ENCODE data around the gene ZBTB17. TPM values are rescaled to one million over a fixed set of nuclear protein-coding genes. Genes with fewer than 3 reads are reported as not detected.
"Not testable (repeated sequence)": the region's sequence is repeated elsewhere in the genome, so short reads cannot be mapped to it uniquely, and the experiment has no call there.

Gene ZBTB17
- total RNA-seq, 1 experiment from 2014 or later, result 17.4 TPM

- no peaks in the 10 kb centered on the region for H3K9me3 ChIP-seq (ENCODE audit: insufficient read depth, low read depth)
- peak; percentile 40 to 52 for DNase-seq
- BruUV-seq (replicated peaks), result no TSS peak
- H3K27ac ChIP-seq, result no peak overlapping the region
- TF ChIP-seq CTCF (conservative IDR thresholded peaks at IDR 0.05) (no peak; the same call in 1 of the 2 replicates), EZH2 (IDR thresholded peaks at IDR 0.05; ENCODE audit: low read depth) (no peak)
- no peaks in the 10 kb centered on the region for H3K9me2 ChIP-seq (ENCODE audit: insufficient read depth)
- no peak overlapping the region for H3K4me2 ChIP-seq
- no peaks in the 10 kb centered on the region for H3K79me2 ChIP-seq (ENCODE audit: low read depth)
- H3K4me3 ChIP-seq, result no peak overlapping the region
- H2AFZ ChIP-seq, result no peak overlapping the region
- H3K27me3 ChIP-seq (ENCODE audit: insufficient read depth, low read depth), result no peaks in the 10 kb centered on the region
- no peaks in the 10 kb centered on the region for H4K20me1 ChIP-seq (ENCODE audit: insufficient read depth)
- CTCF ChIA-PET, result interaction anchor here (0.6 to 0.7 kb wide), 2 partner anchors 206 to 244 kb away, joined by 3 to 17 read pairs; no protein-coding TSS in a partner anchor
- H3K36me3 ChIP-seq (ENCODE audit: low read depth), result no peaks in the 10 kb centered on the region
- intact Hi-C loops (cut with micrococcal nuclease; ENCODE audit: unreplicated experiment), result loop anchor here (2.0 to 5.0 kb wide), 2 partner anchors 214 to 235 kb away; no protein-coding TSS in a partner anchor
- H3F3A ChIP-seq (ENCODE audit: insufficient read depth, low read depth), result no peaks in the 10 kb centered on the region; the same call in 1 of the 2 replicates
- no peaks in the 10 kb centered on the region; the same call in 1 of the 2 replicates for H3K4me1 ChIP-seq (replicated peaks; ENCODE audit: insufficient read depth)
- POLR2A ChIA-PET (ENCODE audit: unreplicated experiment), result interaction anchor here (0.6 to 0.7 kb wide), 2 partner anchors 68 to 614 kb away, joined by 3 read pairs; no protein-coding TSS in a partner anchor
Measured at GRCh38 chr1:16006552-16007485, 30.9 kb upstream of the ZBTB17 start.

- Histone ChIP-seq H3K4me3 (no peak overlapping the region), H3K79me2 (ENCODE audit: low read depth) (no peaks in the 10 kb centered on the region), H3K27me3 (ENCODE audit: insufficient read depth, low read depth) (no peaks in the 10 kb centered on the region), H3K27ac (no peak overlapping the region), H3K9me2 (ENCODE audit: insufficient read depth) (no peaks in the 10 kb centered on the region), H3K9me3 (ENCODE audit: insufficient read depth, low read depth) (no peaks in the 10 kb centered on the region), H4K20me1 (ENCODE audit: insufficient read depth) (no peaks in the 10 kb centered on the region), H3K4me1 (replicated peaks; ENCODE audit: insufficient read depth) (no peaks in the 10 kb centered on the region; the same call in 1 of the 2 replicates), H3F3A (ENCODE audit: insufficient read depth, low read depth) (no peaks in the 10 kb centered on the region; the same call in 1 of the 2 replicates), H2AFZ (no peak overlapping the region), H3K4me2 (no peak overlapping the region), H3K36me3 (ENCODE audit: low read depth) (no peaks in the 10 kb centered on the region)
- POLR2A ChIA-PET (ENCODE audit: unreplicated experiment), result no interaction called here
- intact Hi-C loops (cut with micrococcal nuclease; ENCODE audit: unreplicated experiment), result loop anchor here (2.0 to 5.0 kb wide), 2 partner anchors 213 to 236 kb away; no protein-coding TSS in a partner anchor
- TF ChIP-seq CTCF (conservative IDR thresholded peaks at IDR 0.05) (no peak), EZH2 (IDR thresholded peaks at IDR 0.05; ENCODE audit: low read depth) (no peak)
- no peak for DNase-seq
- no TSS peak for BruUV-seq (replicated peaks)
- CTCF ChIA-PET, result no interaction called here
Measured at GRCh38 chr1:16006010-16006409, 30.1 kb upstream of the ZBTB17 start.

GRCh38 chr1:16005597-16005996 lies 29.7 kb upstream of the ZBTB17 start:
- Histone ChIP-seq H4K20me1 (ENCODE audit: insufficient read depth) (no peaks in the 10 kb centered on the region), H3K36me3 (ENCODE audit: low read depth) (no peaks in the 10 kb centered on the region), H3K4me3 (no peak overlapping the region), H2AFZ (no peak overlapping the region), H3K9me3 (ENCODE audit: insufficient read depth, low read depth) (no peaks in the 10 kb centered on the region), H3F3A (ENCODE audit: insufficient read depth, low read depth) (no peaks in the 10 kb centered on the region; the same call in 1 of the 2 replicates), H3K4me2 (no peak overlapping the region), H3K27ac (no peak overlapping the region), H3K4me1 (replicated peaks; ENCODE audit: insufficient read depth) (no peaks in the 10 kb centered on the region; the same call in 1 of the 2 replicates), H3K79me2 (ENCODE audit: low read depth) (no peaks in the 10 kb centered on the region), H3K27me3 (ENCODE audit: insufficient read depth, low read depth) (no peaks in the 10 kb centered on the region), H3K9me2 (ENCODE audit: insufficient read depth) (no peaks in the 10 kb centered on the region)
- no peak for DNase-seq
- no peak for TF ChIP-seq CTCF (conservative IDR thresholded peaks at IDR 0.05)
- no peak for TF ChIP-seq EZH2 (IDR thresholded peaks at IDR 0.05; ENCODE audit: low read depth)
- ChIA-PET POLR2A (ENCODE audit: unreplicated experiment) (no interaction called here), CTCF (no interaction called here)
- intact Hi-C loops (cut with micrococcal nuclease; ENCODE audit: unreplicated experiment), result loop anchor here (5.0 kb wide), 1 partner anchor 237 kb away; no protein-coding TSS in a partner anchor
- BruUV-seq (replicated peaks), result no TSS peak

GRCh38 chr1:16001274-16001673 lies 25.4 kb upstream of the ZBTB17 start:
- BruUV-seq (replicated peaks); DNase-seq; H3K4me2 ChIP-seq; H4K20me1 ChIP-seq (ENCODE audit: insufficient read depth); POLR2A ChIA-PET (ENCODE audit: unreplicated experiment); H3K27me3 ChIP-seq (ENCODE audit: insufficient read depth, low read depth); H3F3A ChIP-seq (ENCODE audit: insufficient read depth, low read depth); H3K79me2 ChIP-seq (ENCODE audit: low read depth); H2AFZ ChIP-seq; H3K4me3 ChIP-seq; H3K9me3 ChIP-seq (ENCODE audit: insufficient read depth, low read depth); intact Hi-C loops (cut with micrococcal nuclease; ENCODE audit: unreplicated experiment); H3K27ac ChIP-seq; H3K4me1 ChIP-seq (replicated peaks; ENCODE audit: insufficient read depth); H3K9me2 ChIP-seq (ENCODE audit: insufficient read depth); H3K36me3 ChIP-seq (ENCODE audit: low read depth): not testable (repeated sequence)
- CTCF ChIA-PET, result interaction anchor here (0.6 kb wide), 1 partner anchor 198 kb away, joined by 4 read pairs; no protein-coding TSS in a partner anchor
